Fibroblast of lung (primary cell): Measurements from ENCODE around the gene CCDC85C. TPM values are rescaled to one million over a fixed set of nuclear protein-coding genes. Genes with fewer than 3 reads are reported as not detected.

Experiments
- DNase-seq, 2 donors: peaks; one replicate each; pipeline versions ENCODE4 v3.0.0 to v3.0.0-alpha.2; 2010; ENCODE audit warnings: low read depth in 2 of 2
- H2AFZ ChIP-seq: 2 replicates; pipeline ENCODE4 v1.5.1; 2012; ENCODE audit warnings: low read length, control low read depth, inconsistent platforms
- H3K27ac ChIP-seq: 2 replicates; pipeline ENCODE4 v1.5.1; 2011; ENCODE audit warnings: low read length, control low read depth; ENCODE audit not compliant: insufficient read depth
- H3K27me3 ChIP-seq: 2 replicates; pipeline ENCODE4 v1.5.1; 2011; ENCODE audit warnings: mild to moderate bottlenecking, low read length; ENCODE audit not compliant: control insufficient read depth, insufficient read depth
- H3K36me3 ChIP-seq: 2 replicates; pipeline ENCODE4 v1.5.1; 2011; ENCODE audit warnings: low read length; ENCODE audit not compliant: control insufficient read depth, insufficient read depth
- H3K4me1 ChIP-seq: 2 replicates; pipeline ENCODE4 v1.5.1; 2011; ENCODE audit warnings: low read length; ENCODE audit not compliant: control insufficient read depth, insufficient read depth; ENCODE audit errors: extremely low read depth
- H3K4me2 ChIP-seq: 2 replicates; pipeline ENCODE4 v1.5.1; 2011; ENCODE audit warnings: low read length, control low read depth; ENCODE audit not compliant: insufficient read depth; ENCODE audit errors: extremely low read depth
- H3K4me3 ChIP-seq, 4 experiments: fragments of 200-600 bp in 1 of 4; sonication (generic) in 1 of 4; replicated peaks in 1 of 4; 2 replicates each; pipeline ENCODE4 v1.5.1; 2011 to 2016; ENCODE audit warnings: low read length in 4 of 4, low read depth in 3 of 4, mild to moderate bottlenecking in 3 of 4, control low read depth in 2 of 4, inconsistent platforms in 1 of 4, mixed read lengths in 1 of 4; ENCODE audit not compliant: insufficient read depth in 1 of 4; ENCODE audit errors: control extremely low read depth in 1 of 4
- H3K79me2 ChIP-seq: 2 replicates; pipeline ENCODE4 v1.5.1; 2012; ENCODE audit warnings: mild to moderate bottlenecking, low read length, inconsistent platforms; ENCODE audit not compliant: control insufficient read depth, insufficient read depth
- H3K9ac ChIP-seq: 2 replicates; pipeline ENCODE4 v1.5.1; 2011; ENCODE audit warnings: mild to moderate bottlenecking, low read length, control low read depth; ENCODE audit not compliant: insufficient read depth
- H3K9me3 ChIP-seq: 2 replicates; pipeline ENCODE4 v1.5.1; 2012; ENCODE audit warnings: low read depth, low read length; ENCODE audit not compliant: control insufficient read depth, insufficient read depth
- H4K20me1 ChIP-seq: 2 replicates; pipeline ENCODE4 v1.5.1; 2011; ENCODE audit warnings: low read length; ENCODE audit not compliant: control insufficient read depth, insufficient read depth; ENCODE audit errors: extremely low read depth
- EZH2 ChIP-seq: IDR thresholded peaks from 2 replicates; pipeline ENCODE4 v1.5.1; 2012; ENCODE audit warnings: low read length, control low read depth, mild to moderate bottlenecking; ENCODE audit errors: missing control alignments
- polyA plus RNA-seq, 2 donors: library from polyadenylated mRNA; depleted of rRNA in 1 of 2; stranded (reverse) in 1 of 2; unstranded in 1 of 2; fragments of >200 nt; gene quantifications; 2 replicates each; pipeline ENCODE4 v1.2.1, GENCODE V29; 2011 to 2012; ENCODE audit warnings: missing spikeins in 1 of 2
- total RNA-seq: library from RNA; depleted of rRNA; stranded (reverse); fragments of >200 nt; gene quantifications from 2 replicates; pipeline ENCODE4 v1.2.1, GENCODE V29; 2014
- TF ChIP-seq, protein P1 (sequence below), 2 donors: IDR thresholded peaks in 1 of 2; conservative IDR thresholded peaks in 1 of 2; 1 replicate in 1 of 2; 2 replicates in 1 of 2; pipeline ENCODE4 v1.5.1; 2011 to 2012; ENCODE audit warnings: low read length in 2 of 2, control low read depth in 1 of 2, inconsistent platforms in 1 of 2, low read depth in 1 of 2, mild to moderate bottlenecking in 1 of 2

CCDC85C gene
- total and polyA plus RNA-seq, 2 donors (not counting 1 experiment from before 2014, with no cell fraction given), result 4.6 to 9.6 TPM

DNA sequence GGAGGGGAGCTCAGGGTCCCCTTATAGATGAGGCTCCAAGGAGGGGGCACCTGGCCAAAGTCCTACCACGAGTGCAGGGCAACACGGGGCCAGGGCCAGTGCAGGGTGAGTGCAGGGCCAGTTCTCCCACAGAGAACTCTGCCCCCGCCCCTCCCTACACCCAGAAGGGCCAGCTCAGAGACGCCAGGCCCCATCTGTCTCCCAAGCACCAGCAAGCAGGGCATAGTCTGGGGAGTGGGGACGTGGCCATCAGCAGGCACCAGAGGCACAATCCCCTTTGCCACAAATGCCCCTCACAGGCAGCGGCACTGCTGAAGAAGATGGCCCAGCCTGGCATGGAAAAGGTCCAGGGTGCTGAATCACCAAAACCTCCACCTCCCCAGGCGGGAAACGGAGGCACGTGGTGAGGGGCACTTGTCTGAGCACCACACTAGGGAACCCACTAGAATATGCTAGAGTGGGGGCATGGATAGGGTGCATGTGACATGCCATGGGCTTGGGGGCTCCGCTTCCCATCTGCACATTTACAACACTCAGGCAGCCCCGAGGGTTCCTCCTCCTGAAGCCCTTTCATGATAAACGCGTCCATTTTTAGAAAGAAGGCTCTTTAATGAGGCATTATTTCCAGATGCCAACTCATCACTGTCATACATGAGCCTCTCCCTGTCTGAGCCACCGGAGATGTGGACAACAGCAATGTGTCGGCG, 17.8 kb downstream of the CCDC85C start:
- no peaks in the 10 kb centered on the region for H3K9me3 ChIP-seq
- H3K9ac ChIP-seq, result no peak overlapping the region
- H3K27me3 ChIP-seq, result no peaks in the 10 kb centered on the region
- H3K4me1 ChIP-seq, result peaks cover 8% of the 10 kb centered on the region
- H3K4me3 ChIP-seq, result no peak overlapping the region
- H3K27ac ChIP-seq, result no peak overlapping the region
- H3K36me3 ChIP-seq, result no peaks in the 10 kb centered on the region
- no peak overlapping the region for H3K4me2 ChIP-seq
- H2AFZ ChIP-seq, result no peak overlapping the region
- DNase-seq, result no peak
- no peaks in the 10 kb centered on the region for H4K20me1 ChIP-seq
- TF ChIP-seq EZH2, result no peak
- TF ChIP-seq, protein P1, sequence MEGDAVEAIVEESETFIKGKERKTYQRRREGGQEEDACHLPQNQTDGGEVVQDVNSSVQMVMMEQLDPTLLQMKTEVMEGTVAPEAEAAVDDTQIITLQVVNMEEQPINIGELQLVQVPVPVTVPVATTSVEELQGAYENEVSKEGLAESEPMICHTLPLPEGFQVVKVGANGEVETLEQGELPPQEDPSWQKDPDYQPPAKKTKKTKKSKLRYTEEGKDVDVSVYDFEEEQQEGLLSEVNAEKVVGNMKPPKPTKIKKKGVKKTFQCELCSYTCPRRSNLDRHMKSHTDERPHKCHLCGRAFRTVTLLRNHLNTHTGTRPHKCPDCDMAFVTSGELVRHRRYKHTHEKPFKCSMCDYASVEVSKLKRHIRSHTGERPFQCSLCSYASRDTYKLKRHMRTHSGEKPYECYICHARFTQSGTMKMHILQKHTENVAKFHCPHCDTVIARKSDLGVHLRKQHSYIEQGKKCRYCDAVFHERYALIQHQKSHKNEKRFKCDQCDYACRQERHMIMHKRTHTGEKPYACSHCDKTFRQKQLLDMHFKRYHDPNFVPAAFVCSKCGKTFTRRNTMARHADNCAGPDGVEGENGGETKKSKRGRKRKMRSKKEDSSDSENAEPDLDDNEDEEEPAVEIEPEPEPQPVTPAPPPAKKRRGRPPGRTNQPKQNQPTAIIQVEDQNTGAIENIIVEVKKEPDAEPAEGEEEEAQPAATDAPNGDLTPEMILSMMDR (conservative IDR thresholded peaks at IDR 0.05 in 1 of 2, IDR thresholded peaks at IDR 0.05 in 1 of 2; ENCODE audit: low read depth in 1 of 2, low read length in 2 of 2), result no peak
- H3K79me2 ChIP-seq, result no peaks in the 10 kb centered on the region

DNA sequence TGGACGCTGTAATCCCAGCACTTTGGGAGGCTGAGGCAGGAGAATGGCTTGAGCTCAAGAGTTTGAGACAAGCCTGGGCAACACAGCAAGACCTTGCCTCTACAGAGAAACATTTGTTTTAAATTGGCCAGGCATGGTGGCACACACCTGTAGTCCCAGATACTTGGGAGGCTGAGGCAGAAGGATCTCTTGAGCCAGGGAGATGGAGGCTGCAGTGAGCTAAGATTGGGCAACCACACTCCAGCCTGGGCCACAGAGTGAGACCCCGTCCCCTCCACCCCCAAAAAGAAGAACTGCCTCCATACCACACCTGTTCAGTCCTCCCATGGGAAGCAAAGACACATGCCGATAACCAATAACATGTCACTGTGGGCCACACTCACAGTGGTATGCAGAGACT, 19.2 kb downstream of the CCDC85C start:
- no peaks in the 10 kb centered on the region for H3K27me3 ChIP-seq
- no peak overlapping the region for H3K27ac ChIP-seq
- H3K9me3 ChIP-seq, result no peaks in the 10 kb centered on the region
- H4K20me1 ChIP-seq, result no peaks in the 10 kb centered on the region
- H3K79me2 ChIP-seq, result peaks cover 2% of the 10 kb centered on the region
- no peak overlapping the region for H2AFZ ChIP-seq
- no peak for DNase-seq
- H3K9ac ChIP-seq, result no peak overlapping the region
- no peak overlapping the region for H3K4me2 ChIP-seq
- TF ChIP-seq, protein P1 (conservative IDR thresholded peaks at IDR 0.05 in 1 of 2, IDR thresholded peaks at IDR 0.05 in 1 of 2; ENCODE audit: low read depth in 1 of 2, low read length in 2 of 2), result no peak
- TF ChIP-seq EZH2, result no peak
- H3K4me3 ChIP-seq, result no peak overlapping the region
- H3K36me3 ChIP-seq, result no peaks in the 10 kb centered on the region
- peaks cover 4% of the 10 kb centered on the region for H3K4me1 ChIP-seq

DNA sequence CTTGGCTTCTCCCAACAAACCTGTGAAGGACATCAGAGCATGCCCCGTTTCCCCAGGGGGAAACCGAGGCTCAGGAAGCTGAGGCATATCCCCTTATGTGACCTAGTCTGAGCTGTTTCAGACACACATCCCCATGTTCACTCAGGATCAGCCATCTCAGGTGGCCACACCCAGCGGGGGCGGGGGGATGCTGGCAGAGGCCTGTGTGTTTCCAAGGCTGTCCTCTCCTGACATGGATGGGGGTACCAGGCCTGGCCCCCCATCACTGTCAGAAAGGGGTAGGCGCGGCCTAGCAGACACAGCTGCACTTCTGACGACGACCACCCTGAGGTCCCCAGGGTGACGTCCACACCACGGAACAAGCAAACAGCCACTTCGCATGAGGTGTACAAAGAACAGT, 22.1 kb downstream of the CCDC85C start:
- no peaks in the 10 kb centered on the region for H3K27me3 ChIP-seq
- H3K4me3 ChIP-seq, result no peak overlapping the region
- peaks cover 19% of the 10 kb centered on the region for H3K4me1 ChIP-seq
- no peak overlapping the region for H3K9ac ChIP-seq
- H3K27ac ChIP-seq, result no peak overlapping the region
- peaks cover 4% of the 10 kb centered on the region for H3K79me2 ChIP-seq
- no peaks in the 10 kb centered on the region for H4K20me1 ChIP-seq
- no peaks in the 10 kb centered on the region for H3K9me3 ChIP-seq
- no peak overlapping the region for H3K4me2 ChIP-seq
- TF ChIP-seq, protein P1 (conservative IDR thresholded peaks at IDR 0.05 in 1 of 2, IDR thresholded peaks at IDR 0.05 in 1 of 2; ENCODE audit: low read depth in 1 of 2, low read length in 2 of 2), result no peak
- no peak for TF ChIP-seq EZH2
- no peaks in the 10 kb centered on the region for H3K36me3 ChIP-seq
- DNase-seq, result no peak
- no peak overlapping the region for H2AFZ ChIP-seq
